ENCODE data around the gene BABAM2. TPM values are rescaled to one million over a fixed set of nuclear protein-coding genes. Genes with fewer than 3 reads are reported as not detected.

BABAM2 gene
- total and polyA plus RNA-seq, 10 of the 15 experiments (the other 5 are each of a cell fraction or from before 2014, with no cell fraction given) = 30.7 to 59.9 (median 44.5) TPM

DNA sequence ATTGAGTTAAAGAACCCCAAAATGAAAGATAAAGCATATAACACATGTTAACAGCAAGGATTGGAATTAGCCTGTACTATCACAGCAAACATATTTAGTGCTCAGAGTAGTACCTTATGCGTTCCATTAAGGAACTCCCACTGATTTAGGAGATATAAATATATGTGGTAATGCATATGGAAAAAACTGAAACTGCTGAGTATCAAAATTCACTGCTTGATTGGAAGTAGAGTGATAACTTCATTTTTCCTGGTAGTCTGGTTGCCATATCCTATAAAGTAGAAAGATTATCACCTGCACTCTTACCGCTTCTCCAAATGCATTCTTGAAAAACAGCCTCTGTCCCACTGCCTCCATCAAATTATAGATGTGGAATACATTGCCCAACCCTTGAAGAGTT lies 407.0 kb downstream of the BABAM2 start:
- no peak for FAIRE-seq
- intact Hi-C loops (cut with micrococcal nuclease; ENCODE audit: unreplicated experiment) = no loop called here
- Histone ChIP-seq H3K4me3 (no peak overlapping the region), H4K20me1 (ENCODE audit: control insufficient read depth, insufficient read depth) (no peaks in the 10 kb centered on the region), H3K27ac (ENCODE audit: control insufficient read depth, insufficient read depth) (no peak overlapping the region), H2AFZ (ENCODE audit: control insufficient read depth, low read depth, low read length) (no peak overlapping the region), H3K9me3 (replicated peaks; ENCODE audit: control insufficient read depth, insufficient read depth, low read length) (no peaks in the 10 kb centered on the region), H3K27me3 (replicated peaks in 1 of 2; ENCODE audit: control insufficient read depth in 2 of 2, insufficient read depth in 2 of 2, low read length in 1 of 2) (no peaks in the 10 kb centered on the region), H3K4me2 (ENCODE audit: control insufficient read depth, insufficient read depth) (no peak overlapping the region), H3K36me3 (ENCODE audit: control insufficient read depth in 2 of 2, insufficient read depth in 2 of 2, low read length in 1 of 2) (0 out of 4 replicates have a peak, but pooled peaks cover 0 to 2% of the 10 kb centered on the region in 2 experiments), H3K4me1 (ENCODE audit: control insufficient read depth, insufficient read depth, low read length) (no peaks in the 10 kb centered on the region), H3K9ac (ENCODE audit: control insufficient read depth, insufficient read depth, low read length) (no peak overlapping the region), H3K79me2 (ENCODE audit: control insufficient read depth, insufficient read depth, low read length) (no peaks in the 10 kb centered on the region)
- TF ChIP-seq MEF2B (IDR thresholded peaks at IDR 0.05; ENCODE audit: partially characterized antibody, poor library complexity, severe bottlenecking) (no peak), SUZ12 (IDR thresholded peaks at IDR 0.05; ENCODE audit: unreplicated experiment) (no peak), MTA3 (IDR thresholded peaks at IDR 0.05; ENCODE audit: borderline replicate concordance, low read length) (no peak), SMARCA5 (IDR thresholded peaks at IDR 0.05) (no peak), TCF7 (IDR thresholded peaks at IDR 0.05; ENCODE audit: borderline replicate concordance) (no peak), YBX1 (IDR thresholded peaks at IDR 0.05) (no peak), GATAD2B (conservative IDR thresholded peaks at IDR 0.05; ENCODE audit: low read depth) (no peak), RFX5 (IDR thresholded peaks at IDR 0.05; ENCODE audit: low read depth, low read length) (no peak), YY1 (IDR thresholded peaks at IDR 0.05; ENCODE audit: low read depth, low read length) (no peak), TCF3 (IDR thresholded peaks at IDR 0.05; ENCODE audit: borderline replicate concordance, insufficient read depth, low read depth, low read length) (no peak), MEF2A (IDR thresholded peaks at IDR 0.05; ENCODE audit: insufficient read depth, low read depth, low read length) (no peak), JUNB (IDR thresholded peaks at IDR 0.05) (no peak)
- TF ChIP-seq, protein P1, sequence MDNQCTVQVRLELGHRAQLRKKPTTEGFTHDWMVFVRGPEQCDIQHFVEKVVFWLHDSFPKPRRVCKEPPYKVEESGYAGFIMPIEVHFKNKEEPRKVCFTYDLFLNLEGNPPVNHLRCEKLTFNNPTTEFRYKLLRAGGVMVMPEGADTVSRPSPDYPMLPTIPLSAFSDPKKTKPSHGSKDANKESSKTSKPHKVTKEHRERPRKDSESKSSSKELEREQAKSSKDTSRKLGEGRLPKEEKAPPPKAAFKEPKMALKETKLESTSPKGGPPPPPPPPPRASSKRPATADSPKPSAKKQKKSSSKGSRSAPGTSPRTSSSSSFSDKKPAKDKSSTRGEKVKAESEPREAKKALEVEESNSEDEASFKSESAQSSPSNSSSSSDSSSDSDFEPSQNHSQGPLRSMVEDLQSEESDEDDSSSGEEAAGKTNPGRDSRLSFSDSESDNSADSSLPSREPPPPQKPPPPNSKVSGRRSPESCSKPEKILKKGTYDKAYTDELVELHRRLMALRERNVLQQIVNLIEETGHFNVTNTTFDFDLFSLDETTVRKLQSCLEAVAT (IDR thresholded peaks at IDR 0.05) = no peak
- TF ChIP-seq, protein P2, sequence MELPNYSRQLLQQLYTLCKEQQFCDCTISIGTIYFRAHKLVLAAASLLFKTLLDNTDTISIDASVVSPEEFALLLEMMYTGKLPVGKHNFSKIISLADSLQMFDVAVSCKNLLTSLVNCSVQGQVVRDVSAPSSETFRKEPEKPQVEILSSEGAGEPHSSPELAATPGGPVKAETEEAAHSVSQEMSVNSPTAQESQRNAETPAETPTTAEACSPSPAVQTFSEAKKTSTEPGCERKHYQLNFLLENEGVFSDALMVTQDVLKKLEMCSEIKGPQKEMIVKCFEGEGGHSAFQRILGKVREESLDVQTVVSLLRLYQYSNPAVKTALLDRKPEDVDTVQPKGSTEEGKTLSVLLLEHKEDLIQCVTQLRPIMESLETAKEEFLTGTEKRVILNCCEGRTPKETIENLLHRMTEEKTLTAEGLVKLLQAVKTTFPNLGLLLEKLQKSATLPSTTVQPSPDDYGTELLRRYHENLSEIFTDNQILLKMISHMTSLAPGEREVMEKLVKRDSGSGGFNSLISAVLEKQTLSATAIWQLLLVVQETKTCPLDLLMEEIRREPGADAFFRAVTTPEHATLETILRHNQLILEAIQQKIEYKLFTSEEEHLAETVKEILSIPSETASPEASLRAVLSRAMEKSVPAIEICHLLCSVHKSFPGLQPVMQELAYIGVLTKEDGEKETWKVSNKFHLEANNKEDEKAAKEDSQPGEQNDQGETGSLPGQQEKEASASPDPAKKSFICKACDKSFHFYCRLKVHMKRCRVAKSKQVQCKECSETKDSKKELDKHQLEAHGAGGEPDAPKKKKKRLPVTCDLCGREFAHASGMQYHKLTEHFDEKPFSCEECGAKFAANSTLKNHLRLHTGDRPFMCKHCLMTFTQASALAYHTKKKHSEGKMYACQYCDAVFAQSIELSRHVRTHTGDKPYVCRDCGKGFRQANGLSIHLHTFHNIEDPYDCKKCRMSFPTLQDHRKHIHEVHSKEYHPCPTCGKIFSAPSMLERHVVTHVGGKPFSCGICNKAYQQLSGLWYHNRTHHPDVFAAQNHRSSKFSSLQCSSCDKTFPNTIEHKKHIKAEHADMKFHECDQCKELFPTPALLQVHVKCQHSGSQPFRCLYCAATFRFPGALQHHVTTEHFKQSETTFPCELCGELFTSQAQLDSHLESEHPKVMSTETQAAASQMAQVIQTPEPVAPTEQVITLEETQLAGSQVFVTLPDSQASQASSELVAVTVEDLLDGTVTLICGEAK (IDR thresholded peaks at IDR 0.05; ENCODE audit: borderline replicate concordance) = no peak
- DNase-seq (ENCODE audit: low read depth, low spot score) = no peak
- RAD21 ChIA-PET (ENCODE audit: unreplicated experiment) = no interaction called here
- in situ Hi-C loops (cut with MboI) = no loop called here
- SMC1A ChIA-PET (ENCODE audit: uncharacterized antibody, unreplicated experiment) = no interaction called here
- no peak for ATAC-seq
- no TSS peak for BruUV-seq (replicated peaks)
- POLR2A ChIA-PET = no interaction called here
- 97% methylated on average over 2 of the region's 2 CpGs for WGBS (ENCODE audit: insufficient coverage, insufficient replicate concordance, low lambda C conversion rate, missing lambda C conversion rate)
- CTCF ChIA-PET = no interaction called here
